Activated T-cell treated with anti-CD3 and anti-CD28 coated beads for 4 hours (primary cell): ENCODE results near the gene IL17C.
A peak's percentile ranks its signal among the peaks of the same experiment; 100 is the strongest.

Source experiments
- DNase-seq: peaks from one replicate; pipeline ENCODE4 v3.0.0-alpha.2; 2020

IL17C gene

GRCh38 chr16:88647178-88648070 is 9.1 kb downstream of the IL17C start:
- no peak for DNase-seq

GRCh38 chr16:88649195-88649923 is 11.0 kb downstream of the IL17C start:
- DNase-seq, result no peak

GRCh38 chr16:88649924-88650748 is 11.8 kb downstream of the IL17C start:
- no peak for DNase-seq

GRCh38 chr16:88650749-88651275 is 12.4 kb downstream of the IL17C start, which contains the start of gene CYBA:
Gene CYBA (minus strand): TSS chr16:88651053. CDS start chr16:88651013, 40 bp downstream.
- DNase-seq, result peak; percentile 58

GRCh38 chr16:88651276-88651988 is 13.1 kb downstream of the IL17C start:
- peak; percentile 39 for DNase-seq

GRCh38 chr16:88651989-88652761 is 13.8 kb downstream of the IL17C start:
- no peak for DNase-seq

- DNase-seq, result no peak
Observed at GRCh38 chr16:88652762-88653063, 14.3 kb downstream of the IL17C start.

- no peak for DNase-seq
Observed at GRCh38 chr16:88653101-88653500, 14.7 kb downstream of the IL17C start.

- DNase-seq, result no peak
Observed at GRCh38 chr16:88653596-88654362, 15.4 kb downstream of the IL17C start.

- DNase-seq, result no peak
Observed at GRCh38 chr16:88654363-88655052, 16.1 kb downstream of the IL17C start.

- DNase-seq, result no peak
Observed at GRCh38 chr16:88655053-88655732, 16.8 kb downstream of the IL17C start.

GRCh38 chr16:88655733-88656281 is 17.4 kb downstream of the IL17C start:
- no peak for DNase-seq

- DNase-seq, result no peak
Observed at GRCh38 chr16:88656291-88656980, 18.1 kb downstream of the IL17C start.

GRCh38 chr16:88657371-88657770 is 19.0 kb downstream of the IL17C start:
- no peak for DNase-seq

- no peak for DNase-seq
Observed at GRCh38 chr16:88658714-88659113, 20.3 kb downstream of the IL17C start.

GRCh38 chr16:88659160-88659559 is 20.8 kb downstream of the IL17C start:
- no peak for DNase-seq

- DNase-seq, result no peak
Observed at GRCh38 chr16:88661468-88661867, 23.1 kb downstream of the IL17C start.

GRCh38 chr16:88662222-88662842 is 24.0 kb downstream of the IL17C start:
- no peak for DNase-seq
